GM12878 (cell line): ENCODE results near the gene ADGRV1. TPM values are rescaled to one million over a fixed set of nuclear protein-coding genes. Genes with fewer than 3 reads are reported as not detected.
"Not testable (repeated sequence)": the region's sequence is repeated elsewhere in the genome, so short reads cannot be mapped to it uniquely, and the experiment has no call there.

Experiments used
- ATAC-seq: fragments of 200-7000 bp; cut with Tn5 transposase; 3 replicates; pipeline ENCODE4 v1.9.1; 2020; ENCODE audit warnings: mild to moderate bottlenecking, moderate library complexity
- BruUV-seq: library from RNA; stranded (reverse); fragments of 400-500 nt; replicated peaks from 2 replicates; lab custom pipeline; 2021; lab: Mats Ljungman, UMichigan
- CTCF ChIA-PET: fragments of 300-600 bp; sonication (Branson Sonifier 250); formaldehyde crosslinking; extraction: SDS; loops from one replicate; lab custom pipeline; 2021; ENCODE audit warnings: inconsistent platforms; lab: Yijun Ruan, JAX
- POLR2A ChIA-PET: fragments of 350-600 bp; formaldehyde crosslinking; extraction: SDS; loops from one replicate; lab custom pipeline; 2021; ENCODE audit warnings: inconsistent platforms; lab: Charles Lee
- RAD21 ChIA-PET: fragments of 300-600 bp; sonication (Branson Sonifier 250); formaldehyde crosslinking; loops from one replicate; lab custom pipeline; 2023; ENCODE audit warnings: antibody characterized with exemption; ENCODE audit not compliant: unreplicated experiment; lab: Charles Lee
- SMC1A ChIA-PET: fragments of 300-600 bp; sonication (Branson Sonifier 250); formaldehyde crosslinking; loops from one replicate; lab custom pipeline; 2023; ENCODE audit not compliant: unreplicated experiment, uncharacterized antibody; lab: Charles Lee
- DNase-seq: peaks from one replicate; pipeline ENCODE4 v3.0.0-alpha.2; 2011; ENCODE audit warnings: low read depth, low spot score
- FAIRE-seq: peaks from 3 replicates; lab custom pipeline; 2011; peaks lifted over from hg19 to GRCh38; lab: Jason Lieb, UNC
- H2AFZ ChIP-seq: 2 replicates; pipeline ENCODE4 v1.6.0; 2011; ENCODE audit warnings: low read depth, low read length, control low read depth; ENCODE audit not compliant: control insufficient read depth
- H3K27ac ChIP-seq: 2 replicates; pipeline ENCODE4 v1.5.1; 2011; ENCODE audit warnings: control low read depth; ENCODE audit not compliant: control insufficient read depth, insufficient read depth
- H3K27me3 ChIP-seq, 2 experiments: replicated peaks in 1 of 2; 2 replicates each; pipeline versions ENCODE4 v1.6.0 to v1.6.1; 2011; ENCODE audit warnings: low read length in 1 of 2; ENCODE audit not compliant: control insufficient read depth in 2 of 2, insufficient read depth in 2 of 2
- H3K36me3 ChIP-seq, 2 experiments: 2 replicates each; pipeline ENCODE4 v1.5.1; 2011; ENCODE audit warnings: low read length in 1 of 2; ENCODE audit not compliant: control insufficient read depth in 2 of 2, insufficient read depth in 2 of 2
- H3K4me1 ChIP-seq: 2 replicates; pipeline ENCODE4 v1.6.1; 2011; ENCODE audit warnings: mild to moderate bottlenecking, low read length, moderate library complexity, mixed read lengths; ENCODE audit not compliant: control insufficient read depth, insufficient read depth
- H3K4me2 ChIP-seq: 2 replicates; pipeline ENCODE4 v1.6.0; 2011; ENCODE audit warnings: control low read depth; ENCODE audit not compliant: control insufficient read depth, insufficient read depth
- H3K4me3 ChIP-seq: fragments of 200-600 bp; sonication (generic); 2 replicates; pipeline ENCODE4 v1.5.1; 2016
- H3K79me2 ChIP-seq: 2 replicates; pipeline ENCODE4 v1.6.0; 2011; ENCODE audit warnings: low read length; ENCODE audit not compliant: control insufficient read depth, insufficient read depth
- H3K9ac ChIP-seq: 2 replicates; pipeline ENCODE4 v1.8.0; 2011; ENCODE audit warnings: low read length, control low read depth, mixed read lengths; ENCODE audit not compliant: control insufficient read depth, insufficient read depth
- H3K9me3 ChIP-seq: replicated peaks from 3 replicates; pipeline ENCODE4 v1.5.1; 2011; ENCODE audit warnings: mild to moderate bottlenecking, low read length; ENCODE audit not compliant: control insufficient read depth, insufficient read depth
- H4K20me1 ChIP-seq: 2 replicates; pipeline ENCODE4 v1.6.0; 2011; ENCODE audit not compliant: control insufficient read depth, insufficient read depth
- ASH2L ChIP-seq: fragments of 300-600, 200-600 bp; sonication (generic); IDR thresholded peaks from 2 replicates; pipeline ENCODE4 v1.6.1; 2017; ENCODE audit warnings: low read depth, mild to moderate bottlenecking, borderline replicate concordance
- EP300 ChIP-seq, 2 experiments: fragments of 150-350 bp in 1 of 2; IDR thresholded peaks; 2 replicates each; pipeline ENCODE4 v1.6.1; 2011 to 2012; ENCODE audit warnings: low read depth in 2 of 2, low read length in 2 of 2, borderline replicate concordance in 1 of 2, improper control_type of control experiment in 1 of 2, inconsistent platforms in 1 of 2; ENCODE audit not compliant: control insufficient read depth in 1 of 2
- FOXK2 ChIP-seq: fragments of 450-650 bp; IDR thresholded peaks from 2 replicates; pipeline ENCODE4 v1.6.1; 2017; ENCODE audit warnings: mild to moderate bottlenecking, moderate library complexity
- JUNB ChIP-seq: IDR thresholded peaks from 2 replicates; pipeline ENCODE4 v1.6.1; 2016; ENCODE audit warnings: antibody characterized with exemption, mild to moderate bottlenecking
- SMAD1 ChIP-seq: fragments of 450-650 bp; IDR thresholded peaks from 2 replicates; pipeline ENCODE4 v1.6.1; 2018; ENCODE audit warnings: mild to moderate bottlenecking, low read depth; ENCODE audit not compliant: partially characterized antibody
- TARDBP ChIP-seq: IDR thresholded peaks from 2 replicates; pipeline ENCODE4 v1.6.1; 2016; ENCODE audit warnings: borderline replicate concordance
- ZSCAN29 ChIP-seq: fragments of 450-650 bp; IDR thresholded peaks from 2 replicates; pipeline ENCODE4 v1.6.1; 2017; ENCODE audit warnings: mild to moderate bottlenecking, moderate library complexity
- WGBS: methylation state at CpG from one replicate; pipeline ENCODE4 v1.1.6; 2016; ENCODE audit warnings: low lambda C conversion rate; ENCODE audit not compliant: insufficient replicate concordance, insufficient coverage; ENCODE audit errors: missing lambda C conversion rate; 5-methylcytosine and 5-hydroxymethylcytosine counted together
- in situ Hi-C: fragments of 300-500 bp; cut with MboI; formaldehyde crosslinking; loops from 9 replicates; pipeline ENCODE4 v1.14.3; 2018; ENCODE audit warnings: mixed read lengths
- intact Hi-C: fragments of 100-400 bp; cut with micrococcal nuclease; formaldehyde crosslinking; loops from one replicate; pipeline ENCODE4 v1.14.2; 2022; ENCODE audit not compliant: unreplicated experiment
- polyA plus RNA-seq, 11 experiments: library from polyadenylated mRNA; depleted of rRNA in 4 of 11; unstranded in 6 of 11; stranded (reverse) in 5 of 11; fragments of >200 nt; fragmentation: Nextera tagmentation in 4 of 11; fragmentation: Illumina TruSeq in 1 of 11; extraction: Ambion mirVana in 4 of 11; extraction: Trizol in 1 of 11; gene quantifications; 1 replicate in 1 of 11; 2 replicates in 10 of 11; pipeline versions ENCODE4 v1.2.1 to v1.2.3, GENCODE V29; 2011 to 2016; ENCODE audit warnings: inconsistent platforms in 2 of 11, missing spikeins in 2 of 11, low read depth in 1 of 11
- total RNA-seq, 4 experiments: library from RNA; depleted of rRNA in 3 of 4; stranded (reverse); fragments of >200 nt in 3 of 4; fragmentation: Illumina TruSeq in 1 of 4; extraction: Trizol in 1 of 4; gene quantifications; 2 replicates each; pipeline versions ENCODE4 v1.2.1 to v1.2.3, GENCODE V29; 2013 to 2021
- TF ChIP-seq, protein P1 (sequence below): fragments of 450-650 bp; IDR thresholded peaks from 2 replicates; pipeline ENCODE4 v1.6.1; 2017; ENCODE audit warnings: mild to moderate bottlenecking, moderate library complexity

Gene ADGRV1
- total and polyA plus RNA-seq, 10 of the 15 experiments (the other 5 are each of a cell fraction or from before 2014, with no cell fraction given): 0.04 to 8.1 (median 0.16) TPM; not detected in 1

DNA sequence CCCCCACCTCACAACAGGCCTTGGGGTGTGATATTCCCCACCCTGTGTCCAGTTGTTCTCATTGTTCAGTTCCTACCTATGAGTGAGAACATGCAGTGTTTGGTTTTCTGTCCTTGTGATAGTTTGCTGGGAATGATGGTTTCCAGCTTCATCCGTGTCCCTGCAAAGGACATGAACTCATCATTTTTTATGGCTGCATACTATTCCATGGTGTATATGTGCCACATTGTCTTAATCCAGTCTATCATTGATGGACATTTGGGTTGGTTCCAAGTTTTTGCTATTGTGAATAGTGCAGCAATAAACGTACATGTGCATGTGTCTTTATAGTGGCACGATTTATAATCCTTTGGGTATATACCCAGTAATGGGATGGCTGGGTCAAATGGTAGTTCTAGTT, 41.7 kb downstream of the ADGRV1 start:
- H3K79me2 ChIP-seq, CTCF ChIA-PET, FAIRE-seq, BruUV-seq, H3K36me3 ChIP-seq, H3K4me1 ChIP-seq, H3K9me3 ChIP-seq, H3K4me3 ChIP-seq, POLR2A ChIA-PET, RAD21 ChIA-PET, H4K20me1 ChIP-seq, H3K4me2 ChIP-seq, H2AFZ ChIP-seq, SMC1A ChIA-PET, H3K27ac ChIP-seq, H3K27me3 ChIP-seq, ATAC-seq, H3K9ac ChIP-seq, DNase-seq: not testable (repeated sequence)
- intact Hi-C loops (loop anchor here (5.0 kb wide), 1 partner anchor 68 kb away; no protein-coding TSS in a partner anchor), in situ Hi-C loops (loop anchor here (5.0 kb wide), 1 partner anchor 158 kb away; no protein-coding TSS in a partner anchor)
- 88% methylated on average over 3 of the region's 3 CpGs for WGBS

DNA sequence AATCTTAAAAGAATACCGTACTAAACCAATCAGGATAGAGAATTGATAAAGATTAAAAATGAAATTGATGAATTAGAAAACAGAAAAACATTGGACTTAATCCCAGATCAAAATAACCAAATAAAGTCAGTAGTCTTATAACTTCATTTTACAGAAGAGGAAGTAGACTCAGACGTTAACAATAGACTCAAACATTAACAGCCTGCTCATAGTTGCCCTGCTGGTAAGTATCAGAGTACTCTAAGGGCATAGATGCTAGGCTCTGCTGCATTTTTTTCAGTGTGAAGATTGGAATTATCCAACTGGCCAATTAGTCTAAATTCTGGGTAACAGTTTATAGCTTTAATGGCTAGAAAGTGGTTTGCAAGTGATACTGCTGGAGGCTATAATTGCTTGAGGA, 42.9 kb downstream of the ADGRV1 start:
- no peaks in the 10 kb centered on the region for H3K79me2 ChIP-seq
- intact Hi-C loops (loop anchor here (5.0 kb wide), 1 partner anchor 69 kb away; no protein-coding TSS in a partner anchor), in situ Hi-C loops (loop anchor here (5.0 kb wide), 1 partner anchor 159 kb away; no protein-coding TSS in a partner anchor)
- no peak overlapping the region for H3K4me3 ChIP-seq
- H3K4me2 ChIP-seq: no peak overlapping the region
- peaks cover 3% of the 10 kb centered on the region; the same call in 1 of the 2 replicates for H3K4me1 ChIP-seq
- no peaks in the 10 kb centered on the region for H3K27me3 ChIP-seq
- BruUV-seq: no TSS peak
- no peak overlapping the region for H3K27ac ChIP-seq
- no peaks in the 10 kb centered on the region for H3K9me3 ChIP-seq
- FAIRE-seq (no peak), ATAC-seq (peak; percentile 56; the same call in 2 of the 3 replicates), DNase-seq (no peak)
- 48% methylated on average over 2 of the region's 2 CpGs for WGBS
- no peaks in the 10 kb centered on the region for H3K36me3 ChIP-seq
- ChIA-PET POLR2A (no interaction called here), RAD21 (no interaction called here), CTCF (interaction anchor here (2.1 kb wide), 1 partner anchor 9 kb away, joined by 6 read pairs; no protein-coding TSS in a partner anchor), SMC1A (interaction anchor here (4.4 kb wide), 1 partner anchor 162 kb away, joined by 30 read pairs; no protein-coding TSS in a partner anchor)
- no peaks in the 10 kb centered on the region for H4K20me1 ChIP-seq
- H3K9ac ChIP-seq: no peak overlapping the region
- no peak overlapping the region for H2AFZ ChIP-seq
- TF ChIP-seq JUNB (no peak), ZSCAN29 (no peak), SMAD1 (no peak), ASH2L (no peak), FOXK2 (no peak), EP300 (IDR thresholded peaks at IDR 0.05; ENCODE audit: borderline replicate concordance in 1 of 2, control insufficient read depth in 1 of 2, low read depth in 2 of 2, low read length in 2 of 2) (no peak), TARDBP (no peak)
- TF ChIP-seq, protein P1, sequence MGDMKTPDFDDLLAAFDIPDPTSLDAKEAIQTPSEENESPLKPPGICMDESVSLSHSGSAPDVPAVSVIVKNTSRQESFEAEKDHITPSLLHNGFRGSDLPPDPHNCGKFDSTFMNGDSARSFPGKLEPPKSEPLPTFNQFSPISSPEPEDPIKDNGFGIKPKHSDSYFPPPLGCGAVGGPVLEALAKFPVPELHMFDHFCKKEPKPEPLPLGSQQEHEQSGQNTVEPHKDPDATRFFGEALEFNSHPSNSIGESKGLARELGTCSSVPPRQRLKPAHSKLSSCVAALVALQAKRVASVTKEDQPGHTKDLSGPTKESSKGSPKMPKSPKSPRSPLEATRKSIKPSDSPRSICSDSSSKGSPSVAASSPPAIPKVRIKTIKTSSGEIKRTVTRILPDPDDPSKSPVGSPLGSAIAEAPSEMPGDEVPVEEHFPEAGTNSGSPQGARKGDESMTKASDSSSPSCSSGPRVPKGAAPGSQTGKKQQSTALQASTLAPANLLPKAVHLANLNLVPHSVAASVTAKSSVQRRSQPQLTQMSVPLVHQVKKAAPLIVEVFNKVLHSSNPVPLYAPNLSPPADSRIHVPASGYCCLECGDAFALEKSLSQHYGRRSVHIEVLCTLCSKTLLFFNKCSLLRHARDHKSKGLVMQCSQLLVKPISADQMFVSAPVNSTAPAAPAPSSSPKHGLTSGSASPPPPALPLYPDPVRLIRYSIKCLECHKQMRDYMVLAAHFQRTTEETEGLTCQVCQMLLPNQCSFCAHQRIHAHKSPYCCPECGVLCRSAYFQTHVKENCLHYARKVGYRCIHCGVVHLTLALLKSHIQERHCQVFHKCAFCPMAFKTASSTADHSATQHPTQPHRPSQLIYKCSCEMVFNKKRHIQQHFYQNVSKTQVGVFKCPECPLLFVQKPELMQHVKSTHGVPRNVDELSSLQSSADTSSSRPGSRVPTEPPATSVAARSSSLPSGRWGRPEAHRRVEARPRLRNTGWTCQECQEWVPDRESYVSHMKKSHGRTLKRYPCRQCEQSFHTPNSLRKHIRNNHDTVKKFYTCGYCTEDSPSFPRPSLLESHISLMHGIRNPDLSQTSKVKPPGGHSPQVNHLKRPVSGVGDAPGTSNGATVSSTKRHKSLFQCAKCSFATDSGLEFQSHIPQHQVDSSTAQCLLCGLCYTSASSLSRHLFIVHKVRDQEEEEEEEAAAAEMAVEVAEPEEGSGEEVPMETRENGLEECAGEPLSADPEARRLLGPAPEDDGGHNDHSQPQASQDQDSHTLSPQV: no peak
